ENCODE results near the gene C10orf90. TPM values are rescaled to one million over a fixed set of nuclear protein-coding genes. Genes with fewer than 3 reads are reported as not detected.

The C10orf90 gene
- total RNA-seq, 1 donor from 2014 or later: 0.89 TPM

- no peaks in the 10 kb centered on the region for H3K9me3 Mint-ChIP-seq
- no peaks in the 10 kb centered on the region for H3K27me3 Mint-ChIP-seq (ENCODE audit: low read depth)
- no peak overlapping the region for H3K4me3 Mint-ChIP-seq
- H3K36me3 Mint-ChIP-seq (ENCODE audit: low read depth): no peaks in the 10 kb centered on the region
- H3K27ac Mint-ChIP-seq (ENCODE audit: unreplicated experiment): no peak overlapping the region
- DNase-seq (ENCODE audit: low read depth, low spot score): no peak
- TF ChIP-seq, protein P1, sequence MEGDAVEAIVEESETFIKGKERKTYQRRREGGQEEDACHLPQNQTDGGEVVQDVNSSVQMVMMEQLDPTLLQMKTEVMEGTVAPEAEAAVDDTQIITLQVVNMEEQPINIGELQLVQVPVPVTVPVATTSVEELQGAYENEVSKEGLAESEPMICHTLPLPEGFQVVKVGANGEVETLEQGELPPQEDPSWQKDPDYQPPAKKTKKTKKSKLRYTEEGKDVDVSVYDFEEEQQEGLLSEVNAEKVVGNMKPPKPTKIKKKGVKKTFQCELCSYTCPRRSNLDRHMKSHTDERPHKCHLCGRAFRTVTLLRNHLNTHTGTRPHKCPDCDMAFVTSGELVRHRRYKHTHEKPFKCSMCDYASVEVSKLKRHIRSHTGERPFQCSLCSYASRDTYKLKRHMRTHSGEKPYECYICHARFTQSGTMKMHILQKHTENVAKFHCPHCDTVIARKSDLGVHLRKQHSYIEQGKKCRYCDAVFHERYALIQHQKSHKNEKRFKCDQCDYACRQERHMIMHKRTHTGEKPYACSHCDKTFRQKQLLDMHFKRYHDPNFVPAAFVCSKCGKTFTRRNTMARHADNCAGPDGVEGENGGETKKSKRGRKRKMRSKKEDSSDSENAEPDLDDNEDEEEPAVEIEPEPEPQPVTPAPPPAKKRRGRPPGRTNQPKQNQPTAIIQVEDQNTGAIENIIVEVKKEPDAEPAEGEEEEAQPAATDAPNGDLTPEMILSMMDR (conservative IDR thresholded peaks at IDR 0.05): no peak
- H3K4me1 Mint-ChIP-seq: no peaks in the 10 kb centered on the region
Measured at GRCh38 chr10:126609566-126609965, 60.9 kb downstream of the C10orf90 start.

DNA sequence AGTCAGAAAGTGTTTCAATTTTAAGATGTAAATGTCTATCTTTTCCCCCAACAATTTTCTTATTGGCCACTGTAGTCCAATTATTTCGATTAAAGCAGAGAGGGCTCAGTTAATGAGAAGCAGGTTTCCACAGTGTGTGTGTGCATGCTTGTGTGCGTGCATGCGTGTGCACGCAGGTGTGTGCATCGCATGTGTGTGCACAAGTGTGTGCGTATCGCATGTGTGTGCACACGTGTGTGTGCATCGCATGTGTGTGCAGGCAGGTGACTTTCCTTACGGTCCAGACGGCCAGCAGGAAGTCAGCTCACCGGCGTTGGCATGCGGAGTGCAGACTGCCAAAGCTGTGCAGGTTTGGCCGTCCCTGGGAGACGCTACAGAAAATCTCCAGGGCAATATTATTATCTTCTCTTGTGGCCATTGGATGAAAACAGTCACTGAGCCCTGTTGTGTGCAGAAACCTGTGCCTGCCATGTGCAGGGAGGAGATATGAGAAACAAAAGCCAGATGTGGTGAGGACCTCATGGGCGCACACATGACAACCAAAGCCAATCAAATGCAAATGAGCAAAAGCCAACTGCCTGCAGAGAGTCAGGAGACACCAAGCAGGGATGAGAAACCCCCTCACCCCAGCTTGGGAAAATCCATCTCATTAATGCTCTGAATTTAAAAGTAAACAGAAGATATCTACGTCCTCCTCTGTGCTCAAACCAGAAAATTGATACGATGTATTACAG, 70.4 kb downstream of the C10orf90 start:
- H3K36me3 Mint-ChIP-seq (ENCODE audit: low read depth): no peaks in the 10 kb centered on the region
- no peaks in the 10 kb centered on the region for H3K27me3 Mint-ChIP-seq (ENCODE audit: low read depth)
- no peak for DNase-seq (ENCODE audit: low read depth, low spot score)
- peaks cover 21% of the 10 kb centered on the region for H3K4me1 Mint-ChIP-seq
- TF ChIP-seq, protein P1 (conservative IDR thresholded peaks at IDR 0.05): no peak
- H3K4me3 Mint-ChIP-seq: no peak overlapping the region
- H3K9me3 Mint-ChIP-seq: no peaks in the 10 kb centered on the region
- peak overlapping the region; percentile 46 for H3K27ac Mint-ChIP-seq (ENCODE audit: unreplicated experiment)

GRCh38 chr10:126598009-126598408, 72.5 kb downstream of the C10orf90 start:
- Mint-ChIP-seq H3K36me3 (ENCODE audit: low read depth) (no peaks in the 10 kb centered on the region), H3K9me3 (no peaks in the 10 kb centered on the region), H3K27me3 (ENCODE audit: low read depth) (no peaks in the 10 kb centered on the region), H3K27ac (ENCODE audit: unreplicated experiment) (no peak overlapping the region), H3K4me1 (peaks cover 21% of the 10 kb centered on the region), H3K4me3 (no peak overlapping the region)
- TF ChIP-seq, protein P1 (conservative IDR thresholded peaks at IDR 0.05): peak; percentile 64
- peak; percentile 25 for DNase-seq (ENCODE audit: low read depth, low spot score)

DNA sequence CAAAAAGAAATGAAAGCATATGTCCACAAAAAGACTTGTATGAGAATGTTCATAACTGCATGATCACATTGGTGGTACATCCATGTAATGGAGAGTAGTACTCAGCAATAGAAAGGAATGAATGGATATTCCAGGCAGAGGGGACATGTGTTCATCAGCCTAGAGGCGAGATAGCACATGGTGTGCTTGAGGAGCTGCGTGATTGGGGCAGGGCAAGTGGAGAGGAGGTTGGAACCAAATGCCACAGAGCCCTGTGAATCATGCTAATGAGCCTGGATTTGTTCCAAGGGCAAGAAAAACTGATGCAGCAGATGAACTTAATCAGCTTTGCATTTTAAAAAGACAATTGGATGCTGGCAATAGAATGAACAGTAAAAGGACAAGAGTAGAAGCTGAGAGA, 73.3 kb downstream of the C10orf90 start:
- no peaks in the 10 kb centered on the region for H3K27me3 Mint-ChIP-seq (ENCODE audit: low read depth)
- no peak overlapping the region for H3K27ac Mint-ChIP-seq (ENCODE audit: unreplicated experiment)
- no peak for DNase-seq (ENCODE audit: low read depth, low spot score)
- no peak overlapping the region for H3K4me3 Mint-ChIP-seq
- H3K4me1 Mint-ChIP-seq: peaks cover 21% of the 10 kb centered on the region
- no peaks in the 10 kb centered on the region for H3K36me3 Mint-ChIP-seq (ENCODE audit: low read depth)
- H3K9me3 Mint-ChIP-seq: no peaks in the 10 kb centered on the region
- TF ChIP-seq, protein P1 (conservative IDR thresholded peaks at IDR 0.05): no peak

GRCh38 chr10:126596472-126597016, 73.9 kb downstream of the C10orf90 start:
- DNase-seq (ENCODE audit: low read depth, low spot score): no peak
- peaks cover 17% of the 10 kb centered on the region for H3K4me1 Mint-ChIP-seq
- no peaks in the 10 kb centered on the region for H3K27me3 Mint-ChIP-seq (ENCODE audit: low read depth)
- H3K36me3 Mint-ChIP-seq (ENCODE audit: low read depth): no peaks in the 10 kb centered on the region
- TF ChIP-seq, protein P1 (conservative IDR thresholded peaks at IDR 0.05): no peak
- no peak overlapping the region for H3K27ac Mint-ChIP-seq (ENCODE audit: unreplicated experiment)
- H3K9me3 Mint-ChIP-seq: no peaks in the 10 kb centered on the region
- H3K4me3 Mint-ChIP-seq: no peak overlapping the region

All from neural crest cell (in vitro differentiated cells).